GM10266 (cell line): Measurements from ENCODE around the gene PROSER2.

Experiments
- DNase-seq: peaks from one replicate; pipeline ENCODE4 v3.0.0; 2012; ENCODE audit errors: extremely low spot score
- TF ChIP-seq, protein P1 (sequence below): IDR thresholded peaks from 2 replicates; pipeline ENCODE4 v1.5.1; 2012; ENCODE audit warnings: mild to moderate bottlenecking, low read depth; ENCODE audit not compliant: control insufficient read depth, insufficient read depth; ENCODE audit errors: missing control alignments

PROSER2 gene

DNA sequence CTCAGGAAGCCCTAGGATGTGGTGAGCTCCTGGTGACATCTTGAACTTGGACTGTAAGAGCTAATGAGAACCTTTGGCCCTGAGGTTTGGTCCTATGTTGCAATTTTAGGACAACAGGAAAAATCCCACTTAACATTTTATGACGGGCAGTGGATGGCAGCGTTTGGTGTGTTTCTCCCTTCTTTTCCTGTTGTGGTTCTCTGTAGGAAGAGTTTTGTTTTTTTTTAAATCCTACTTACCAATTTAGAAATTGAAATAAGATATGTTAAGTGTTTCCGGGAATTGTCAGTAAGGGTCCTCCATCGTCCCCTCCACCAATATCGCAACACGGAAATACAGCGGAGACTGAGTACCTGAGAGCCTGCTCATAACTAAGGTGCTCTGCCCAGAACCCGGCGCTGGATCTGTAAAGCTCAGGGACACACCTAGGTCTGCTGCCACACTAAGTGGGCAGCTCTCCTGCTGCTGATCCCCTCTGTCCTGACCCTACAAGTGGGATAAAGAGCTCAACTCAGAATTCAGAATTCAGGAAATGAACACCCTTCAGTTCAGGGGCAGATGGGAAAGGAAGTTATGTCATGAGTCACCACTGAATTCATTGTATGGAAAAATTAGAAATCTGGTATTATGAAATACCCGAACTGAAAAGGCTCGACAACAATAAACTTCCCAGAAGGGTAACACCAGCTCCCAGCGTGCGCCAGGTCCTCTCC, 9.1 kb upstream of the PROSER2 start:
- TF ChIP-seq, protein P1, sequence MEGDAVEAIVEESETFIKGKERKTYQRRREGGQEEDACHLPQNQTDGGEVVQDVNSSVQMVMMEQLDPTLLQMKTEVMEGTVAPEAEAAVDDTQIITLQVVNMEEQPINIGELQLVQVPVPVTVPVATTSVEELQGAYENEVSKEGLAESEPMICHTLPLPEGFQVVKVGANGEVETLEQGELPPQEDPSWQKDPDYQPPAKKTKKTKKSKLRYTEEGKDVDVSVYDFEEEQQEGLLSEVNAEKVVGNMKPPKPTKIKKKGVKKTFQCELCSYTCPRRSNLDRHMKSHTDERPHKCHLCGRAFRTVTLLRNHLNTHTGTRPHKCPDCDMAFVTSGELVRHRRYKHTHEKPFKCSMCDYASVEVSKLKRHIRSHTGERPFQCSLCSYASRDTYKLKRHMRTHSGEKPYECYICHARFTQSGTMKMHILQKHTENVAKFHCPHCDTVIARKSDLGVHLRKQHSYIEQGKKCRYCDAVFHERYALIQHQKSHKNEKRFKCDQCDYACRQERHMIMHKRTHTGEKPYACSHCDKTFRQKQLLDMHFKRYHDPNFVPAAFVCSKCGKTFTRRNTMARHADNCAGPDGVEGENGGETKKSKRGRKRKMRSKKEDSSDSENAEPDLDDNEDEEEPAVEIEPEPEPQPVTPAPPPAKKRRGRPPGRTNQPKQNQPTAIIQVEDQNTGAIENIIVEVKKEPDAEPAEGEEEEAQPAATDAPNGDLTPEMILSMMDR, result no peak
- DNase-seq, result no peak

DNA sequence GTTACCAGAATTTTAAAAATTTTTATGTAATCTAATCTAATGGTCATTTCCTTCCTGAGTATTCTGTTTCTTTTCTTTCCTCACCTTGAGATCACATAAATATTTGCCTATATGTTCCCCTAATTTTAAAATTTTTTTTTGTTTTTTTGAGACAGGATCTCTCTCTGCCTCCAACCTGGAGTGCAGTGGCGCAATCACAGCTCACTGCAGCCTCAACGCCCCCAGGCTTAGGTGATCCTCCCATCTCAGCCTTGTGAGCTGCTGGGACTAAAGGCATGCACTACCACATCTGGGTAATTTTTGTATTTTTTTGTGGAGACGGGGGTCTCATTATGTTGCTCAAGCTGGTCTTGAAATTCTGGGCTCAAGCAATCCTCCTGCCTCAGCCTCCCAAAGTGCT, 4.1 kb upstream of the PROSER2 start:
- DNase-seq, result no peak
- TF ChIP-seq, protein P1, result no peak

DNA sequence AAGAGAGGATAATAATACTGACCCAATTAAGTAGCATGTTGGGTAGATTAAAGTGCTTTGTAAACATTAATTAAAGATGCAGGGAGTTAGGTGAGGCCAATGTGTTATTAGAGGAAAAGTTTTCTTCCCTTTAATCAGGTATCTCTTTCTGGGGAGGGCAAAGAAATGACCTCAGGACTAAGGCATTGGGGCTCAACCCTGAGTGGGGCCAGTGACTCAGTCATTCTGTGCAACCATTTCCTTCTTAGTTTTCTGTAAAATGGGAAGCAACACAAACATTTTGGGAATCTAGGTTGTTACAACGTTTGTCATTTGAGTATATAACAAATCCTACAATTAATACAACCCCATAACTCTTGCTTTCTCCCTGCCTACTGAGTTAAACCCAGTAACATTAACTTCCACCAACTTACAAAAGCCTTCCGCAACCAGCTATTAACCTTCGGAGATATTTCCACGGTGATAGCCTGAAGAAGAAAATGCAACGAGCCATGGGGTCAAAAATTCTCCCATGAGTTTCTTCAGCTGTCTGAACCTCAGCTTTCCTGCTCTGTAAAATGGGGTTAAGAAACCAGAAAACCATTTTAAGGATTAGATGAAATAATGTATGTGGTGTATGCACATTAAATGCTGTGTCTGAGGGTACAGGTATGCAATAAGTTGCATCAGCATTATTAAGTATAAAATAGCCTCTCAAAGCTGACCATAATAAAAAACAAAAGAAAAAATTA, 965 bp upstream of the PROSER2 start:
- DNase-seq, result no peak
- TF ChIP-seq, protein P1, result no peak

DNA sequence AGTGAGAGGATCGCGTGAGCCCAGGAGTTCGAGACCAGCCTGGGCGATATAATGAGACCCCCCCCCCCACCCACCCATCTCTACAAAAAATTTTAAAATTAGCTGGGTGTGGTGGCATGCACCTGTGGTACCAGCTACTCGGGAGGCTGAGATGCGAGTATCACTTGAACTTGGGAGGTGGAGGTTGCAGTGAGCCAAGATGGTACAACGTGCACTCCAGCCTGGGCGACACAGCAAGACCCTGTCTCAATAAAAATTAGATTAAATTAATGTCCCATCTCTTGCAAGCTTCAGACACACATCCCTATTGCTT, 391 bp upstream of the PROSER2 start:
- TF ChIP-seq, protein P1, result no peak
- DNase-seq, result no peak

DNA sequence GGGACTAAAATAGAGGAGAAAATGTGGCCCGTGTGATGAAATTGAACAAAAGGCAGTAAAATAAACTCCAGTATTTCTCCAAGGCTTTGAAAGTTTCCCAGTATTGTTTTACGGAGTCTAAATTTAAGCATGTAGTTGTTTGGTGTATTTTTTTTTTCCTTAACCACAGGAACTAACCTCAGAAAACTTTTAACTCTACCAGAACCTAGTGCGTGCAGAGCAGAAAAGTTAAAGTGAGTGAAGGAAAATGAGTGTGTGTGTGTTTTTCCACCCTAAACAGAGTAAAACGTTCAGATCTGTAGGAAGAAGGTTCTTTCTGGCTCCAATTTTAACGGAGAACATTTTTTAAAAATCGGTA, 812 bp downstream of the PROSER2 start:
- DNase-seq, result no peak
- TF ChIP-seq, protein P1, result no peak

DNA sequence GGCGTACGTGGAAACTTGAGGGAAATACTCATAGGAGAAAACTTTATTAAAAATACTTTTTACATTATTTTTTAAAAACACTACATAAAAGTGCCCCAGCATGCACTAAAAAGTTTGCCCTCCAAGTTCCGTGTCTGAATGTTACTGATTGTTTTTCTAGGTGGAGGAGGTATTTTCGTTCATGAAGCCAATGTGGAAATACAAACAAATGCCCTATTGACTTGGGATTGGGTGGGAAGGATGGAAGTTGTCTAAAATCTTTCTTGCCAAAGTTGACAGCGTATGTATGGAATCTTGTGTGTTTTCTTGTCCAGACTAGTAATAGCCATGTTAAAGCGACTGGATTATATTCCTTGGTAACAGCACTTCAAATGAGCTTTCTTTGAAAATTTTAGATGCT, 1.2 kb downstream of the PROSER2 start:
- TF ChIP-seq, protein P1, result no peak
- DNase-seq, result no peak

DNA sequence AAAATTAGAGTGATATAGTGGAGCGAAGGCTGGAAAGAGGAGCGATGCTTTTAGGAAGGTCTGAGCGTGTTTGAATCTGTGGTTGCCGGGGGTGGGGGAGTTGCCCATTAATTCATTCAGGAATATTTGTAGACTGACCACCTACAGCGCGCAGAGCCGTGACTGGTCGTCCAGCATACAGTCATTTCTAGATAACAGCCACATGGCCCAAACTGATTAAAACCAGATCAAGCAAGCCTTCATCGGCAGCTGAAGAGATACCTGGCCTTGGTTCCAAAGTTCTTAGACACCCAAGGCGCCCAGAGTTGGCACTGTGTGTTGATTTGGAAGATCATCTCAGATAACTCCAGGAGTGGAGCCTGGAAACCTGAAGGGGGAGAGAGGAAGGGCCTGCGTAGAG, 1.7 kb downstream of the PROSER2 start:
- TF ChIP-seq, protein P1, result no peak
- no peak for DNase-seq
